Measurements from ENCODE around the gene CSMD2. TPM values are rescaled to one million over a fixed set of nuclear protein-coding genes. Genes with fewer than 3 reads are reported as not detected.

The CSMD2 gene
- total and polyA plus RNA-seq, 2 of the 4 experiments (the other 2 are of a cell fraction) = under 0.01 to 0.36 TPM

- Histone ChIP-seq H4K91ac (ENCODE audit: insufficient read depth, low read depth, low read length) (no peak overlapping the region), H3K14ac (replicated peaks; ENCODE audit: low read depth, low read length) (no peak overlapping the region), H2AFZ (replicated peaks; ENCODE audit: low read length, poor library complexity) (no peak overlapping the region), H3K9me1 (ENCODE audit: insufficient read depth, low read length) (no peaks in the 10 kb centered on the region), H3K56ac (ENCODE audit: extremely low read depth, insufficient read depth, low read length) (no peak overlapping the region), H3K4ac (ENCODE audit: low read depth, low read length) (no peak overlapping the region), H4K20me1 (ENCODE audit: insufficient read depth, low read length) (no peaks in the 10 kb centered on the region), H3K9ac (ENCODE audit: low read depth, low read length) (no peak overlapping the region), H3K4me2 (ENCODE audit: low read depth, low read length) (no peak overlapping the region), H3K18ac (ENCODE audit: low read depth, low read length) (no peak overlapping the region), H3K27me3 (ENCODE audit: control insufficient read depth, insufficient read depth, low read length) (no peaks in the 10 kb centered on the region), H3K4me3 (ENCODE audit: insufficient read depth, low read depth, low read length) (no peak overlapping the region), H3K27ac (ENCODE audit: insufficient read depth, low read length) (no peak overlapping the region), H3K79me1 (ENCODE audit: low read depth in 1 of 2, low read length in 2 of 2) (no peaks in the 10 kb centered on the region), H3K9me3 (ENCODE audit: control insufficient read depth, insufficient read depth, low read length) (no peaks in the 10 kb centered on the region; the same call in 1 of the 2 replicates), H2BK15ac (ENCODE audit: low read depth, low read length) (no peak overlapping the region), H2AK5ac (ENCODE audit: low read depth, low read length) (no peak overlapping the region), H2BK120ac (ENCODE audit: low read depth, low read length) (no peak overlapping the region), H2AK9ac (replicated peaks; ENCODE audit: low read depth, low read length, poor library complexity) (no peak overlapping the region), H3K23ac (ENCODE audit: low read depth, low read length) (no peak overlapping the region), H2BK5ac (ENCODE audit: low read depth, low read length, poor library complexity, severe bottlenecking) (no peak overlapping the region), H4K8ac (ENCODE audit: low read depth in 2 of 2, low read length in 2 of 2) (no peak overlapping the region), H2BK20ac (ENCODE audit: low read depth, low read length) (no peak overlapping the region), H4K5ac (ENCODE audit: low read depth, low read length) (no peak overlapping the region), H3K36me3 (ENCODE audit: control insufficient read depth, insufficient read depth, low read length) (no peaks in the 10 kb centered on the region), H3K4me1 (ENCODE audit: control insufficient read depth, insufficient read depth, low read length) (no peaks in the 10 kb centered on the region)
- dilution Hi-C loops (cut with HindIII; ENCODE audit: low sequenced_read_pairs, unreplicated experiment) (no loop called here), in situ Hi-C loops (cut with MboI; ENCODE audit: low sequenced_read_pairs) (no loop called here), intact Hi-C loops (cut with micrococcal nuclease) (no loop called here)
- no peak for TF ChIP-seq RAD21 (IDR thresholded peaks at IDR 0.05; ENCODE audit: low read length)
- ChIA-PET CTCF (no interaction called here), POLR2A (ENCODE audit: unreplicated experiment) (no interaction called here)
- no peak for DNase-seq
- BruUV-seq (replicated peaks) = no TSS peak
- ATAC-seq (ENCODE audit: low read depth) = no peak
- 80% methylated on average over 8 of the region's 12 CpGs; no CpG with 5 or more reads in 1 of the 2 experiments for WGBS, 2 experiments (ENCODE audit: extremely low coverage in 2 of 2, insufficient read length in 1 of 2)
Observed at GRCh38 chr1:33657833-33658232, 507.2 kb downstream of the CSMD2 start.
